HG02610 (cell line): Measurements from ENCODE around the gene BBS2.
"Not testable (repeated sequence)": the region's sequence is repeated elsewhere in the genome, so short reads cannot be mapped to it uniquely, and the experiment has no call there.

ENCODE experiments used
- ATAC-seq: cut with Tn5 transposase; IDR thresholded peaks from one replicate; pipeline ENCODE4 v1.9.1; 2021; ENCODE audit warnings: mild to moderate bottlenecking, moderate library complexity; ENCODE audit not compliant: unreplicated experiment

The BBS2 gene

GRCh38 chr16:56525236-56525635 is 5.4 kb upstream of the BBS2 start:
- ATAC-seq: no peak

GRCh38 chr16:56520251-56520577 is 390 bp upstream of the BBS2 start:
- ATAC-seq: no peak

GRCh38 chr16:56518425-56518824 is 1.4 kb downstream of the BBS2 start:
- no peak for ATAC-seq

- ATAC-seq: no peak
These were observed 2.6 kb downstream of the BBS2 start for GRCh38 chr16:56517206-56517605.

- no peak for ATAC-seq
These were observed 4.2 kb downstream of the BBS2 start for GRCh38 chr16:56515665-56516064.

GRCh38 chr16:56514845-56515244 is 5.0 kb downstream of the BBS2 start:
- no peak for ATAC-seq

- no peak for ATAC-seq
These were observed 5.9 kb downstream of the BBS2 start for GRCh38 chr16:56513972-56514371.

GRCh38 chr16:56513091-56513490 is 6.7 kb downstream of the BBS2 start:
- ATAC-seq: no peak

- ATAC-seq: no peak
These were observed 7.8 kb downstream of the BBS2 start for GRCh38 chr16:56512025-56512424.

- no peak for ATAC-seq
These were observed 9.3 kb downstream of the BBS2 start for GRCh38 chr16:56510544-56510943.

- ATAC-seq: no peak
These were observed 12.9 kb downstream of the BBS2 start for GRCh38 chr16:56506941-56507340.

GRCh38 chr16:56505181-56505580 is 14.6 kb downstream of the BBS2 start:
- ATAC-seq: no peak

GRCh38 chr16:56493815-56494214 is 26.0 kb downstream of the BBS2 start:
- no peak for ATAC-seq

- no peak for ATAC-seq
These were observed 26.7 kb downstream of the BBS2 start for GRCh38 chr16:56493126-56493525.

- no peak for ATAC-seq
These were observed 28.1 kb downstream of the BBS2 start for GRCh38 chr16:56491657-56492261.

GRCh38 chr16:56488868-56489267 is 31.0 kb downstream of the BBS2 start:
- not testable (repeated sequence) for ATAC-seq

GRCh38 chr16:56488035-56488434 is 31.8 kb downstream of the BBS2 start:
- ATAC-seq: no peak

- no peak for ATAC-seq
These were observed 36.4 kb downstream of the BBS2 start for GRCh38 chr16:56483394-56483793.

GRCh38 chr16:56482683-56483236 is 37.1 kb downstream of the BBS2 start:
- no peak for ATAC-seq

GRCh38 chr16:56481468-56482122 is 38.2 kb downstream of the BBS2 start:
- ATAC-seq: no peak

GRCh38 chr16:56480776-56481467 is 38.9 kb downstream of the BBS2 start:
- no peak for ATAC-seq

- ATAC-seq: no peak
These were observed 40.4 kb downstream of the BBS2 start for GRCh38 chr16:56479469-56479868.
